Measurements from ENCODE around the gene ANK3. TPM values are rescaled to one million over a fixed set of nuclear protein-coding genes. Genes with fewer than 3 reads are reported as not detected.

The ANK3 gene
- total RNA-seq, 6 experiments from 2014 or later = 7.8 to 25.7 (median 16.6) TPM

DNA sequence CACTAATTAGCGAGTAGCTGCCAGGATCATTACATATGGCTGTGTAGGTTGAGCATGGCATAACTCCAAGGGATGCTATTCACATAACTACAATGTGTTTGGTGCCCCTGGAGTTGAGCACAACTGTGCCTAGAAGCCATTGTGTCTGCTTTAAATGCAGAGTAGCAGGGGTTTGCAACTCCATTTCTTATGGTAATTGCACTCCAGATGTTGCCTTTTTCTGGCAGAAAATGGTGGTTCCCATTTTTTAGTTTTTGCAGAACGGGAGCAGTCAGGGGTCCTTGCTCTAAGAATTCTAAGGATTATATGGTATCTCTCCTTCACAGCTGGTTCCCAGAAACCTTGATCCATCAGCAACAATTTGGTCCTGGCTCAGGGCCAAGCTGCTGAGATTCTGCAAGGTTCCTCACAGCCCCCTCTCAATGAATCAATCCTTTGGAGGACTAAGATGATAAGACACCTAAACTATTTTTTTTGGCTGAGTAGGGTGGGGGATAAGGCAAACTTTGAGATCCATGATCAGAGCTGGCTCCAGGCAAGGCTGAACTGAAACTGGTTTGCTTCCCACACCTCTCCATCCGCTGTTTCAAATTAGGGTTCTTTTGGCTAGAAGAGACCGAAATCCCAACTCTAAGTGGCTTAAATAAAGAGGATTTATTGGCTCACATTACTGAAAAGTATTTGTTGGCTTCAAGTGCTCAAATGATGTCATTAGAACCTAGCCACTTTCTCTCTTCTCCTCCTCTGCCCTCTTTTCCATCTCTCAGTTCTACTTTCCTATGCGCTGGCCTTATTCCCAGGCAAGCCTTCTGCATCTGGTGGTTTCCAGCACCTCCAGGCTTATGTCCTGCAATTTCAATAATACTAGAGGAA is 385.8 kb downstream of the ANK3 start:
- WGBS (ENCODE audit: insufficient coverage, low coverage, low lambda C conversion rate, missing lambda C conversion rate) = 71% methylated on average over 3 of the region's 5 CpGs
- no peak for DNase-seq
- Histone ChIP-seq H3K36me3 (no peaks in the 10 kb centered on the region), H3K9me3 (no peaks in the 10 kb centered on the region), H3K27me3 (no peaks in the 10 kb centered on the region), H3K27ac (no peak overlapping the region), H3K4me1 (no peaks in the 10 kb centered on the region), H3K4me3 (no peak overlapping the region)
- TF ChIP-seq, protein P1, sequence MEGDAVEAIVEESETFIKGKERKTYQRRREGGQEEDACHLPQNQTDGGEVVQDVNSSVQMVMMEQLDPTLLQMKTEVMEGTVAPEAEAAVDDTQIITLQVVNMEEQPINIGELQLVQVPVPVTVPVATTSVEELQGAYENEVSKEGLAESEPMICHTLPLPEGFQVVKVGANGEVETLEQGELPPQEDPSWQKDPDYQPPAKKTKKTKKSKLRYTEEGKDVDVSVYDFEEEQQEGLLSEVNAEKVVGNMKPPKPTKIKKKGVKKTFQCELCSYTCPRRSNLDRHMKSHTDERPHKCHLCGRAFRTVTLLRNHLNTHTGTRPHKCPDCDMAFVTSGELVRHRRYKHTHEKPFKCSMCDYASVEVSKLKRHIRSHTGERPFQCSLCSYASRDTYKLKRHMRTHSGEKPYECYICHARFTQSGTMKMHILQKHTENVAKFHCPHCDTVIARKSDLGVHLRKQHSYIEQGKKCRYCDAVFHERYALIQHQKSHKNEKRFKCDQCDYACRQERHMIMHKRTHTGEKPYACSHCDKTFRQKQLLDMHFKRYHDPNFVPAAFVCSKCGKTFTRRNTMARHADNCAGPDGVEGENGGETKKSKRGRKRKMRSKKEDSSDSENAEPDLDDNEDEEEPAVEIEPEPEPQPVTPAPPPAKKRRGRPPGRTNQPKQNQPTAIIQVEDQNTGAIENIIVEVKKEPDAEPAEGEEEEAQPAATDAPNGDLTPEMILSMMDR (IDR thresholded peaks at IDR 0.05) = no peak
- TF ChIP-seq POLR2A (IDR thresholded peaks at IDR 0.05) = no peak
- no peak for ATAC-seq
- intact Hi-C loops (cut with DNase I) = no loop called here

DNA sequence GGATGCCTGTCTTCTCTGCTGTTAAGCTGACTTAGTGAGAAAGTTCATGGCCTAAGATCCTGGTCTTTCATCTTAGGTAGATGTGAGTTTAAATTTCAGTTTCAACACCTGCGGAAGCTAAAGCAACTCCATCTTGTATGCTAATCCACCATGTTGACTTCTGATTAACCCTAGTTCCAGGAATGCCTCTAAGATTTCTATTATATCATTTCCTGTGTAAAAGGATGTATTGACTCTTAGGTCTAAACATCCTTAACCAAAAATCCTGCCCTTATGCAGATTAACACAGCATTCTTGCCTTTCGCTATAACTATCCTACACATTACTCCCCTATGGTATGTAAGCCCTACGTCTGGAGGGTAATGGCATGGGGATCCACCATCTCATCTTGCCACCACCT is 388.9 kb downstream of the ANK3 start:
- 85% methylated on average over 3 of the region's 3 CpGs for WGBS (ENCODE audit: insufficient coverage, low coverage, low lambda C conversion rate, missing lambda C conversion rate)
- intact Hi-C loops (cut with DNase I) = no loop called here
- Histone ChIP-seq H3K36me3 (no peaks in the 10 kb centered on the region), H3K4me3 (no peak overlapping the region), H3K27ac (no peak overlapping the region), H3K4me1 (no peaks in the 10 kb centered on the region), H3K27me3 (no peaks in the 10 kb centered on the region), H3K9me3 (no peaks in the 10 kb centered on the region)
- ATAC-seq (no peak), DNase-seq (no peak)
- no peak for TF ChIP-seq POLR2A (IDR thresholded peaks at IDR 0.05)
- TF ChIP-seq, protein P1 (IDR thresholded peaks at IDR 0.05) = no peak

DNA sequence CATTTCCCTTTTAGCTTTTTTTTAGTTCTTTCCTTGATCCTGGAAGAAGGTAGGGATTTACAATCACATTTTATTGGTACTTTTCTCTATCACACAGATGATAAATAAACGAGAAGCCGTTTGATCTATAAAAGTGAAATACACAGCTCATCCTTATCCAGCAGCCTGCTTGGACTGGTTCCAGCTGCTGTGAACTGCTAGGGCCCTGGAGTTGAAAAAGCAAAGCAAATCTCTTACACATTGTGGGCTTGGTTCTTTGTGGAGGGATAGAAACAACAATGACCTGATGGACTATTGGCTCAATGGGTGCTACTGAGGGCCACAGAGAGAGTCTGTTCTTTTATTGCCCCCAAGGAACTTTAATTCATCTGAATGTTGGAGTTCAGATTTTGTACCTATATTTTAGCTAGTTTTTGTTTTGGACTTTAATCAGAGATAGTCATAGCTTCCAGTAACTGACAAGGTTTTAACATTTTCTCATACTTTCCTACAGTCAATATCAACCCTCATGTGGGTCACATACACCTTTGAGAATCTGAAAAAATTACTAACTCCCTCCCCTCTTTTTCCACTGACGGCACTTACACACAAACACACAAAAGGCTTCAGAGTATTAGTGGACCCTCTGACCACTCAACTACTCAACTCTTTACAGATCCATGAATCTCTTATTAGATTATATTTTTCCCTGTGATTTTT is 391.7 kb downstream of the ANK3 start:
- H3K36me3 ChIP-seq = no peaks in the 10 kb centered on the region
- H3K27ac ChIP-seq = no peak overlapping the region
- H3K4me1 ChIP-seq = no peaks in the 10 kb centered on the region
- DNase-seq = no peak
- no peaks in the 10 kb centered on the region for H3K9me3 ChIP-seq
- H3K27me3 ChIP-seq = no peaks in the 10 kb centered on the region
- TF ChIP-seq, protein P1 (IDR thresholded peaks at IDR 0.05) = no peak
- no peak for TF ChIP-seq POLR2A (IDR thresholded peaks at IDR 0.05)
- intact Hi-C loops (cut with DNase I) = no loop called here
- 78% methylated on average over 3 of the region's 3 CpGs for WGBS (ENCODE audit: insufficient coverage, low coverage, low lambda C conversion rate, missing lambda C conversion rate)
- ATAC-seq = no peak
- no peak overlapping the region for H3K4me3 ChIP-seq

DNA sequence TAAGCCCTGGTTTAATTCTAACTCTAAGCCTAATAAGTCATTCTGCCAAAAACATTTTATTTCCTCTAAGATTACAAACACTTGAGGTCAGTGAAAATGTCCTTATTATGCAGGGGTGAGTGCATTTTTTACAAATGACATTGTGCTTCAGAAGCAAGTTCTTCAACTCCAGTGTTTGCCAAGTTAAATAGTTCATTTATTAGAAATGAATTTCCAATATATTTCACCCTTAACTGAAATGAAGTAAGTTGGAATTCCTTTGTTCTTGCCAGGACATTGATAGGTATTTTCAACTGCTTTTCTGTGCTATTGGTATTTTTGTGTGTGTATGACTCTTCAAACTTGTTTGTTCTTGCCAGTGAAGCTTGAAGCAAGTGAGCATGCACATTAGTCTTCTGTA is 393.8 kb downstream of the ANK3 start:
- no peak overlapping the region for H3K4me3 ChIP-seq
- intact Hi-C loops (cut with DNase I) = no loop called here
- DNase-seq (no peak), ATAC-seq (no peak)
- no peak overlapping the region for H3K27ac ChIP-seq
- no peak for TF ChIP-seq POLR2A (IDR thresholded peaks at IDR 0.05)
- TF ChIP-seq, protein P1 (IDR thresholded peaks at IDR 0.05) = no peak
- H3K36me3 ChIP-seq = no peaks in the 10 kb centered on the region
- no peaks in the 10 kb centered on the region for H3K27me3 ChIP-seq
- H3K9me3 ChIP-seq = no peaks in the 10 kb centered on the region
- H3K4me1 ChIP-seq = no peaks in the 10 kb centered on the region
